Measurements from ENCODE around the gene TBCB.

- TF ChIP-seq POLR2A (IDR thresholded peaks at IDR 0.05): no peak
- no peak for TF ChIP-seq CTCF (IDR thresholded peaks at IDR 0.05)
- TF ChIP-seq POLR2AphosphoS5 (IDR thresholded peaks at IDR 0.05): peak; percentile 6 to 64 (median 47)
Observed at GRCh38 chr19:36115453-36116343, at the start of gene TBCB.
